H54 (cell line): Measurements from ENCODE around the gene CLDN10.

Experiments
- DNase-seq: peaks from one replicate; pipeline ENCODE4 v3.0.0; 2011; ENCODE audit warnings: low spot score, mixed read lengths; ENCODE audit not compliant: insufficient read length
- FAIRE-seq: peaks from 3 replicates; lab custom pipeline; 2011; peaks lifted over from hg19 to GRCh38; lab: Jason Lieb, UNC
- POLR2A ChIP-seq: IDR thresholded peaks from 2 replicates; pipeline ENCODE4 v1.6.1; 2011; ENCODE audit warnings: low read depth, mild to moderate bottlenecking, low read length

Gene CLDN10

GRCh38 chr13:95624020-95624419 lies 71.5 kb downstream of the CLDN10 start:
- FAIRE-seq (peak; percentile 91), DNase-seq (peak; percentile 47)
- TF ChIP-seq POLR2A, result no peak

DNA sequence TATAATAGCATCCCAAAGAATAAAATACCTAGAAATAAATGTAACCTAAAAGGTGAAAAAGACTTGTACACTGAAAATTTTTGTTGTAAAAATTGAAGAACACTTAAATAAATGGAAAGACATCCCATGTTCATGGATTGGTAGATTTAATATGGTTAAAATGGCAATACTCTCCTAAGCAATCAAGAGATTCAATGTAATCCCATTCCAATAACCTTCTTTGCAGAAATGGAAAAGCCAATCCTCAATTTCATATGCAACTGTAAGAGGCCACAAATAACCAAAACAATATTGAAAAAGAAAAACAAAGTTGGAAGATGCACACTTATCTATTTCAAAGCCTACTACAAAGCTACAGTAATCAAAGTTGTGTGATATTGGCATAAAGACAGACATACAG lies 74.2 kb downstream of the CLDN10 start:
- TF ChIP-seq POLR2A, result no peak
- no peak for DNase-seq
- peak; percentile 52 for FAIRE-seq

GRCh38 chr13:95627590-95627989 lies 75.1 kb downstream of the CLDN10 start:
- DNase-seq, result no peak
- FAIRE-seq, result peak; percentile 65
- TF ChIP-seq POLR2A, result no peak

DNA sequence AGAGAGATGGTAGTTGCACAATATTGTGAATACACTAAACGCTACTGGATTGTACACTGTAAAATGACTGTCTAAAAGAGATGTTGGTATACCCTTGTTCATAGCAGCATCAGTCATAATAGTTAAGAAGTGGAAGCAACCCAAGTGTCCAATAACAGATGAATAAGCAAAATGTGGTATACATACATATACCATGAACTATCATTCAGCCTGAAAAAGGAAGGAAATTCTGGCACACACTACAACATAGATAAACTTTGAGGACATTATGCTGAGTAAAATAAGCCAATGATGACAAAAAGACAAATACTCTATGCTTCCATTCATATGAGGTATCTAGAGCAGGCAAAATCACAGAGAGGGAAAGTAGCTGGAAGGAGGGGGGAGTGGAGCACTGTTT lies 76.0 kb downstream of the CLDN10 start:
- no peak for DNase-seq
- TF ChIP-seq POLR2A, result no peak
- FAIRE-seq, result no peak

GRCh38 chr13:95629071-95629470 lies 76.6 kb downstream of the CLDN10 start:
- FAIRE-seq (no peak), DNase-seq (no peak)
- TF ChIP-seq POLR2A, result no peak
